ENCODE results near the gene TSEN2.

The TSEN2 gene

DNA sequence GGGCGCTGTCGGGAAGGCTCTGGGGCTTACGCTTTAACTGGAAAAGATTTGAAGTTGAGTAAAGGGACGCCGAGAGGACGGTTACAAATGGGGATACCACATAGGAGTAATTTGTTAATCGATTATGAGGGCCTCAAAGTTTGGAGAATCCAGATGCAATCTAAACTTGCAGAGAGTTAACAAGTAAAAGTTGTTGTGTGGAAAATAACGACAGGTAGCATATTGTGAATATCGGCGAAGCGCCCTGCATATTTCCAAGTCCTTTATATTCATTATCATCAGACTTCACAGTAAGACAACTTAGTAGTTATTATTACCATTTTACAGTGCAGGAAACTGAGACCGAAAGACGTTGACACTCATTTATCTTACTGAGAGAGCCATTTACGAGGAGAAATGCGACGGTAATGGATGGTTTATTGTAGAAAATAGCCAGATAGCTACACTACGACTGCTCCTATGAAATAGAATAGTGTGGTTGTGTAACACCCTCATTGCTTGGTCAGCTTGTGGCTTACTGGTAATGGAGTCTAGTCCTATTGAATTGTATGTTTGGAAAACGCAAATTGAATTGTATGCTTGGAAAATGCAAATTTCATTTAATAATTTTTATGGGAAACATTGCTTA, 73.3 kb downstream of the TSEN2 start:
- DNase-seq = no peak

DNA sequence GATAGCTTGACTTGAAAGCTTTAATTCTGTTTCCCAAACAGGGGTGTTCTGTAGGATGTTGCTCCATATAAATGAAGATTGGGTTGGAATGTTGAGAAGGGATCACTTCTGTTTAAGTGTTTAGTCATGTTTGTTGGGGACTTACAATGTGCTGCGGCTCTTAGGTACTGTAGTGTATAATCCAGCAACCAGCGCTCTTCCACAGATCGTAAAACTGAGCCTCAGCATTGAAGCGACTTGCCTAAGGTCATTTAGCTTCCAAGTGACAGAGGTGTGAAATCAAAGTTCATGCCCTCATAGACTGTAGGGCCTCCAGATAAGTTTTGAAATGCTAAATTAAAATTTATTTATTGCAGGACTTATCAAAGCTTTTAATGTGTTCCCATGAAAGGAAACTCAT, 74.4 kb downstream of the TSEN2 start:
- no peak for DNase-seq

DNA sequence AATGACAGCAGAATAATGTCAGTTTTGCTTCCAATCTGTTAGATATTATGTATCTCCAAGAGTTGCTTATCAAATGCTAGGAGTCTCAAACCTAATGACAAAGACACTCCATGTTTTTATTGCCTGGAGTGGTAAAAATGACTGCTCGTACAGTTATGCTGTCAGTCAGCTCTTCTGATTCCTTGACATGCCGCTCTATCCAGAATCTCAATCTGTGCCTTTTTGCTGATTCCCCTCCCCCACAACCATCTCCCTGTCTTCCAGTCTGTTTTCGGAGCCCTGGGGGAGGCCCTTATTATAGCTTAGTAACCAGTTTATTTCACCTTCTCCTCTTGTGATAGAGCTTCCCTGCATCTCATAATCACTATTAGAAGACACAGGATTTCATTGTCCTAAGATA, 75.2 kb downstream of the TSEN2 start:
- no peak for DNase-seq

DNA sequence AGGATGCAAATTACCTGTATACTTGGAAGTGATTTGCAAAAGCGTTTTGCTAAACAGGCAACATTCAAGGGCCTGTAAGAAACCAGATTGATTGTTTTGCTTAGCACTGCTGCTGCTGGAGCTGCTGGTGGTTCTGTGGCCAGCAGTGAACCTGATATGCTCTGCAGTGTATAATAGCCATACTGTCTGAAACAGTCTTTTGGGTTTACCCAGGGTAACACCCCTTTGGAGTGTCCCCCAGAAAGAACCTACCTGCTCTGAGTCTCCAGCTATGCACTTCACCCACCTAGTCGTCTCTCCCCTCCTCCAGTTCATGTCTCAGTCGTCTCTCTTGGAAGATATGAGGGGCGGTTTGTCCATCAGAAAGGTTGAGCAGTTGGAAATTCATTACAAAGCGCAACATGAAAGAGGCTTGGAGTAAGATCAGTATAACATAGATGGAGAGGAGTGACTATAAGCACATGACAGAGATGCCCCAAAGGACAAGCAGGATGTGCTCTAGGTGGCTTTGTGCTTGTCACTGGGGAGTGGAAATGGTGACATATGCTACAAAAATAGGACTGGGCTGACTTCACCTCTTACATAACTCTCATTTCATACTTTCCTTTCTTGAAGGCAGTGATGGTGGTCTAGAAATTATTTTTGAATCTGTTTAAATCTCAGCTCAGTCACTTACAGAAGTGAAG, 76.4 kb downstream of the TSEN2 start:
- no peak for DNase-seq

DNA sequence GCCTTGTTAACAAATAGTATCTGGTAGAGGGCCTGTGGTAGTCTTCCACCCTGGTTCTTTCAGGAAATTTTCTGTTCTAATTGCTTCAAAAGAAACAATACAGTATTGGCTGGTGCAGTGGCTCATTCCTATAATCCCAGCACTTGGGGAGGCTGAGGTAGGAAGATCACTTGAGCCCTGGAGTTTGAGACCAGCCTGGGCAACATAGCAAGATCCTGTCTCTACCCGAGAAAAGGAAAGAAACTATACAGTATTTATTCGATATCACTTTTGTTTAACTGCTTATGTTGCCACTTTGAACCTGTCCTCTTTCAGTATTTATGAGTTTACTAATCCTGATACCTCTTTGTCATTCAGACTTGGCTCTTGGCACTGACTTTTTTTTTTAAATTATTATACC, 77.1 kb downstream of the TSEN2 start:
- DNase-seq = no peak

DNA sequence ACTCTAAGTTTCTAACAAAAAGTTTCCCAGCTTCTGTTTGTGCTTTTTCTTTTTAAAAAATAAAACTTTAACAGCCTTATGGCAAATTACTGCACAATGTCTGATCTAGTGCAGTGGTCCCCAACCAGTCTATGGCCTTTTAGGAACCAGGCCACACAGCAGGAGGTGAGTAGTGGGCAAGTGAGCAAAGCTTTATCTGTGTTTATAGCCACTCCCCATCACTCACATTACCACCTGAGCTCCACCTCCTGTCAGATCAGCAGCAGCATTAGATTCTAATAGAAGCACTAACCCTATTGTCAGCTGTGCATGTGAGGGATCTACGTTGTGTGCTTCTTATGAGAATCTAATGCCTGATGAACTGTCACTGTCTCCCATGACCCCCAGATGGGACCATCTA, 78.2 kb downstream of the TSEN2 start:
- no peak for DNase-seq

DNA sequence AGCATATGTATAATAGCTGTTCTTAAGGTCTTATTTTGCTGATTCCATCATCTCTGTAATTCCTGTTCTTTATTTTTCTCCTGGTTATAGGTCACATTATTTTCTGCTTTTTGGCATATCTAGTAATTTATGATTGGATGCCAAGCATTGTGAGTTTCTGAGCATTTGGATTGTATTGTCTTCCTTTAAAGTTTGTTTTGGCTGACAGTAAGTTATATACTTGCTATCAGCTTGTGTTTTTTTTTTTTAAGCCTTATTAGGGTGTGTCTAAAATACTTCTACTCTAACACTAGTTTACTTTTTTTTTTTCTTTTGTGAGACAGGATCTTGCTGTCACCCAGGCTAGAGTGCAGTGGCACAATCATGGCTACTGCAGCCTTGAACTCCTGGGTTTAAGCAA, 82.7 kb downstream of the TSEN2 start:
- no peak for DNase-seq

DNA sequence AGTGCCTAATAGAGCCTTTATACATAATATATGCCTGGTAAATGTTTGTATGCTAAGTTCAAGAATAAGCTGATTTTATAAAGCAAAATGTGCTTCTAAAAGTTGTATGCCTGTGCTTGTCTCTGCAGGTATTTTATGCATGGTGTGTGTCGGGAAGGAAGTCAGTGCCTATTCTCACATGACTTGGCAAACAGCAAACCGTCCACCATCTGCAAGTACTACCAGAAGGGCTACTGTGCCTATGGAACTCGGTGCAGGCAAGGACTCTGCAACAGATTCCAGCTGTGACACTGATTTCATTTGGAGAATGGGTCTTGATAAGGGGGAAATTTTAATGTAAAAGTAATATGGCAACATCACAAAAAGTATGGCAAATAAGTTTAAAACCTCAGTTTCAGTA, 84.5 kb downstream of the TSEN2 start:
- DNase-seq = no peak

DNA sequence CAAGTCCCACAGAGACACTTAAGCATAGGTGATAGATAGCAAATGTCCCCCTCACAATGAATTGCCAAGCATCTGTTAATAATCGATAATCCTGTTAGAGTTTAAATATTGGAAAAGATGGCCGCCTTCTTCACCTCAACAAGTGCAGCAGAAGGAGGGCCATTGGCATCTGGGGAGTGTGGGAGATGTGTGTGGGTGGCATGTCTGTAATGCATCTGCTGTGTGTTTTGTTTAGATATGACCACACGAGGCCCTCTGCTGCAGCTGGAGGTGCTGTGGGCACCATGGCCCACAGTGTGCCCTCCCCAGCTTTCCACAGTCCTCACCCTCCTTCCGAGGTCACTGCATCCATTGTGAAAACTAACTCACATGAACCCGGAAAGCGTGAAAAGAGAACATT, 85.6 kb downstream of the TSEN2 start:
- DNase-seq = no peak

DNA sequence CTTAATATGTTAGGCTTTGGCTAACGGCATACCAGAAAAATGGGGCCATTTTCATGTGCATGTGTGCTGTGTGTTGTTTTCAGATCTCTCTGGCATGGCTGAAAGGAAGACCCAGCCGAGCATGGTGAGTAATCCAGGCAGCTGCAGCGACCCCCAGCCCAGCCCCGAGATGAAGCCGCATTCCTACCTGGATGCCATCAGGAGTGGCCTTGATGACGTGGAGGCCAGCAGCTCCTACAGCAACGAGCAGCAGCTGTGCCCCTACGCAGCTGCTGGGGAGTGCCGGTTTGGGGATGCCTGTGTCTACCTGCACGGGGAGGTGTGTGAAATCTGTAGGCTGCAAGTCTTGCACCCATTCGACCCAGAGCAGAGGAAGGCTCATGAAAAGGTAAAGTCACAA, 87.7 kb downstream of the TSEN2 start:
- no peak for DNase-seq

DNA sequence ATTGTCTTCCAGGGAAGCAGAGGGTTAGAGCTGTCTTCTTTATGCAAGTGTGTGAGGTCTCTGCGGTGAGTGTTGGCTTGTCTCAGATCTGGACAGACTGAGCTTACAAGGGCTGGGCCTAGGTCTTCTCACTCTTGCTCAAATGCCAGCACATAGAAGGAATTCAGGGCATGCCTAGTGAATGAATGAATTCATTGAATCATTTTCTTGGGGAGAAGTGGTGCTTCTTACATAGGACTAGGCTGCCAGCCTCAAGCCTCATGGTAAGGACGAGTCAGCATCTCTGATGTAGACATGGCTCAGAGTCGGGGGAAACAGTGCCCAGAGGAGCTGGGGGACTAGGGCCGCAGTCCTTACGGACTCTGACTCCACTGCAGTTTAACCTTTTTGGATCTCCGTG, 89.9 kb downstream of the TSEN2 start:
- no peak for DNase-seq

DNA sequence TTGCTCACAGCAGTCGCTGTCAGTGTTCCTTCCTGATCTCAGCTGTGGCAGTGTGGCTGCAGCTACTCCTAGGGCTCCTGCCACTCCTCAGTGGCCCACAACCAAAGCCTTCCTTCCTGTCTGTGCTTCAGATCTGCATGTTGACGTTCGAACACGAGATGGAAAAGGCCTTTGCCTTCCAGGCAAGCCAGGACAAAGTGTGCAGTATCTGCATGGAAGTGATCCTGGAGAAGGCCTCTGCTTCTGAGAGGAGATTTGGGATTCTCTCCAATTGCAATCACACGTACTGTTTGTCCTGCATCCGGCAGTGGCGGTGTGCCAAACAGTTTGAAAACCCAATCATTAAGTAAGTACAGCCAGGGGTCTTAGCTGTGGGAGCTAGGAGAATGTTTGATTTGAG, 90.4 kb downstream of the TSEN2 start:
- no peak for DNase-seq

DNA sequence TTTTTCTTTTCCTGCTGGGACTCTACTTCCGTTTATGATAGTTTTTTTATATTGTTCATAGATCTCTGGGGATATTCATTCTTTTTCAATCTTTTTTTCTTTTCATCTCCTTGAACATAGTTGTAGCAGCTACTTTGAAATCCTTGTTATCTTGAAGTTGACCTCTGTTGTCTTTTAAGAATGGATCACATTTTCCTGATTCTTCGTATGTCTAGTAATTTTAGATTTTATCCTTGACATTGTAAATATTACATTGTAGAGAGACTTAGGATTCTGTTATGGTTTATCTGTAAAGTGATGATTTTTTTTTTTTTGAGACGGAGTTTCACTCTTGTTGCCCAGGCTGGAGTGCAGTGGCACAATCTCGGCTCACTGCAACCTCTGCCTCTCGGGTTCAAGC, 93.1 kb downstream of the TSEN2 start:
- no peak for DNase-seq

DNA sequence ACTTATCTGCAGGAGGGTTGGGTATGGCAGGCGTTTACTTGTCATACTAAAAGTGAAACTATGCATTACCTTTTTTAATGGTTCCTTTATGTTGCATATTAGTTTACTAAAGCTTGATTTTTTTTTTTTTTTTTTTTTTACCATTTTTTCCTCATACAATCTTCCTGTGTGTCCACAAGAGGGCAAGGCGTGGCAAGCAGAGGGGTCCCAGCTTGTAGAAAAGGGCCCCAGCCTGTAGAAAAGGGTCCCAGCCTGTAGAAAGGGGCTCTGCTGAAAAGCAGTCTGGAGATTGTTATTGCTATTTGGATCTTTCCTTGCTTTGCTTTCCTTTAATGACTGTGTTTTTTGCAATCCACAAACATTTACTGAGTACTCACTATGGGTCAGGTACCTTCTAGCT, 94.5 kb downstream of the TSEN2 start:
- no peak for DNase-seq

DNA sequence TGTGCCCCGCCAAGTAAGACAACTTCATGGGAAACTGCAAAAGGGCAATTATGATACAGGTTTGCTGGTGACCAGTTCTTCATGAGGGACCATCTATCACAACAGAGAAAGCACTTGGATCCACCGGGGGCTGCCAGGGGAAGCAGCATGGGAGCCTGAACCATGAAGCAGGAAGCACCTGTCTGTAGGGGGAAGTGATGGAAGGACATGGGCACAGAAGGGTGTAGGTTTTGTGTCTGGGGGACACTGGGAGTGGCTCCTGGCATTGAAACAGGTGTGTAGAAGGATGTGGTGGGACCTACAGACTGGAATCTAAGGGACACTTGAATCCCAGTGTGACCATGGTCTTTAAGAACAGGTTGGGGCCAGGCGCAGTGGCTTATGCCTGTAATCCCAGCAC, 95.2 kb downstream of the TSEN2 start:
- DNase-seq = no peak

DNA sequence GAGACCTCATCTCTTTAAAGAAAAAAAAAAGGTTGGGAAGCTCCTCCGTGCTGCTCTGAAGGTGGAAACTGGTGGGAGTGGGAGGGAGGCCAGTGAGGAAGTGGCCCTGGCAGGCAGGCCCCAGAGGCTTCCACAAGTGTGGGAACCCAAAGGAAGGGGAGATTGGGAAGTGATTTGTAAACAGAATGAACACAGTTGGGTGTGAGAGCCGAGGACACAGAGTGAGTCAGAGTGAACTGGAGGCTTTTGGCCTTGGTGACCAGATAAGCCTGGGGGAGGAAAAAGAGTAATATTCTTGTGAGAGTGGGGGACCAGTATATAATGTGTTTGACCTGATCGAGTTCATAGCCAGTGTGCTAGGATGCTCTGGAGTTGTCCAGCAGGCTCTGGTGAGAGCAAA, 95.6 kb downstream of the TSEN2 start:
- DNase-seq = no peak

DNA sequence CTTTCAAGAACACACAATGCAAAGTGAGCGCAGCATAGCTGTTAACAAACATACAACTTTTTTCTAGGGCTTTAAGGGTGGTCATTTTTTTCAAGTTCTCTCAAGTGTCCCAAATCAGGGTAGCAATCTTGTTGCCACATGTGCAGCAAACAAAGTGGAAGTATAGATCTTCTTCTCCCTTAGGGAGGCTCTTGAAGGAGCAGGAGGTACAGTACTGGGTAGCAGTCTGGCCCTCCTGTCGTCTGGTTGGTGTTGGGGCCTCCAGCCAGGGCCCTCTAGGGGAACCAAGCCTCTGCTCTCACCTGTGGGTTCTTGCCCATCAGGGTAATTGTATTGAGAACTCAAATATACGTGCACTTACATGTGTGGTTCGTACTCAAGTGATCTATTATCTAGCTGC, 98.5 kb downstream of the TSEN2 start:
- no peak for DNase-seq

All from T-helper 9 cell (primary cell).